GM19468 (cell line): ENCODE results near the gene REPIN1.

Experiments
- ATAC-seq: cut with Tn5 transposase; IDR thresholded peaks from one replicate; pipeline ENCODE4 v1.9.1; 2021; ENCODE audit warnings: mild to moderate bottlenecking, moderate library complexity, moderate number of reproducible peaks; ENCODE audit not compliant: unreplicated experiment; ENCODE audit errors: extremely low read depth

REPIN1 gene

DNA sequence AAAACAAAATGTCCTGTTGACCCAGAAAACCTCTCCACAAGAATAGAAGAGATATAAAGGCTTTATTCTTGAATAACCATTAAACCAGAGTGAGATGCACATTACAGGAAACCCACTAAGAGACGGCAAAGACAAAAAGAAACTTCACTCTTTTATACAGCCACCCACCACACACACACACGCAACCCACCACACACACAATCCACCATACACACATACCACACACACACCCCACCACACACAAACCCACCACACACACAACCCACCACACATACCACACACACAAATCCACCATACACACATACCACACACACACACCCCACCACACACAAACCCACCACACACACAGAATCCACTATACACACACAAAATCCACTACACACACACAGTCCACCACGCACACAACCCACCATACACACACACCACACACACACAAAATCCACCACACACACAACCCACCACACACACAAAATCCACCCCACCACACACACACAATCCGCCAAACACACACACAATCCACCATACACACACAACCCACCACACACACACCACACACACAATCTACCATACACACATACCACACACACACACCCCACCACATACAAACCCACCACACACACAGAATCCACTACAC is 9.5 kb upstream of the REPIN1 start:
- ATAC-seq, result no peak

DNA sequence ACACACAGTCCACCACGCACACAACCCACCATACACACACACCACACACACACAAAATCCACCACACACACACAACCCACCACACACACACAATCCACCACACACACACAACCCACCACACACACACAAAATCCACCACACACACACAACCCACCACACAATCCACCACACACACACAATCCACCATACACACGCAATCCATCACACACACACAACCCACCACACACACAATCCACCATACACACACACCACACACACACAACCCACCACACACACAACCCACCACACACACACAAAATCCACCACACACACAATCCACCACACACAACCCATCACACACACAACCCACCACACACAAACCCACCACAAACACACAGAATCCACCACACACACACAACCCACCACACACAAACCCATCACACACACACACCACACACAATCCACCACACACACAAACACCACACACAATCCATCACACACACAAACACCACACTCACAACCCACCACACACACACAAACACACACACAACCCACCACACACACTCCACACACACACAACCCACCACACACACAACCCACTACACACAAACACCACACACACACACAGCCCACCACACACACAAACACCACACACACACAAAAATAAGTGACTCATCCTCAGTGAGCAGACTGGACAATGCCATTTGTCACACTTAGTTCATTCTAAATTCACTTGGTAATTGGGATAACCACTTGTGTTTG is 8.8 kb upstream of the REPIN1 start:
- ATAC-seq, result no peak

DNA sequence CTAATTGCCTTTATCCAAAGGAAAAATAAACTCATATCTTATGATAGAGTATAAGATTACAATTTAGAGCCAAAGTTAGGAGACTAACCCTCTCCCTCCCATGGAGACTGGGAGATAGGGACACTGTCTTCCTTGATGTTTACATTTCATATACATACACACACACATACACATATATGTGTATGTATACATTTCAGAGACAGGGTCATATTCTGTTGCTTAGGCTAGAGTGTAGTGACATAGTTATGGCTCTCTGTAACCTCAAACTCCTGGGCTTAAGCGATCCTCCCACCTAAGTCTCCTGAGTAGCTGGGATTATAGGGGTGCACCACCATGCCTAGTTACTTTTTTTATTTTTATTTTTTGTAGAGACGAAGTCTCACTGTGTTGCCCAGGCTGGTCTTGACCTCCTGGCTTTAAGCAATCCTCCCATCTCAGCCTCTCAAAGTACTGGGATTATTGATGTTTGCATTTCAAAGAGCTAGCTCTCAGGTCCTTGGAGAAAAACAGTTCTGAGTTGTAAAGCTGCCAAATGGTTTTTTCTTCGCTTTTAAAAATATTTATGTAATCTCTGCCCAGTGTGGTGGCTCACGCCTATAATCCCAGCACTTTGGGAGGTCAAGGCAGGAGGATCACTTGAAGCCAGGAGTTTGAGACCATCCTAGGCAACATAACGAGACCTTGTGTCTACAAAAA is 8.1 kb upstream of the REPIN1 start:
- ATAC-seq, result no peak

DNA sequence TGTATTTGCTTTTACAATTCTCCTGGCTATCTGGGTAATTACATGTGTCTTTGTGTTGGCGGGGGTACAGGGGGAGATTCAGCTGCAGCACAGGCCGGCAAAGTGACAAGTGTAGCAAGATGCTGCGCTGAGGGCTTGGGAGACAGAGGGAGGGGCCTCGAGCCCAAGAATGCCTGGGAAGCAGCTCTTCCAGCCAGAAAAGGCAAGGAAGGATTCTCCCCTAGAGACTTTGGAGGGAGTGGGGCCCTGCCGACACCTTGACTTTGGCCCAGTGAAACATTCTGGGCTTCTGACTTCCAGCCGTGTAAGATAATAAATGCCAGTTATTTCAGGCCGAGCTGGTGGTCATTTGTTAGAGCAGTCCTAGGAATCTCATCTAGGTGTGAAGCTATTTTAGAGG is 7.2 kb upstream of the REPIN1 start:
- no peak for ATAC-seq

DNA sequence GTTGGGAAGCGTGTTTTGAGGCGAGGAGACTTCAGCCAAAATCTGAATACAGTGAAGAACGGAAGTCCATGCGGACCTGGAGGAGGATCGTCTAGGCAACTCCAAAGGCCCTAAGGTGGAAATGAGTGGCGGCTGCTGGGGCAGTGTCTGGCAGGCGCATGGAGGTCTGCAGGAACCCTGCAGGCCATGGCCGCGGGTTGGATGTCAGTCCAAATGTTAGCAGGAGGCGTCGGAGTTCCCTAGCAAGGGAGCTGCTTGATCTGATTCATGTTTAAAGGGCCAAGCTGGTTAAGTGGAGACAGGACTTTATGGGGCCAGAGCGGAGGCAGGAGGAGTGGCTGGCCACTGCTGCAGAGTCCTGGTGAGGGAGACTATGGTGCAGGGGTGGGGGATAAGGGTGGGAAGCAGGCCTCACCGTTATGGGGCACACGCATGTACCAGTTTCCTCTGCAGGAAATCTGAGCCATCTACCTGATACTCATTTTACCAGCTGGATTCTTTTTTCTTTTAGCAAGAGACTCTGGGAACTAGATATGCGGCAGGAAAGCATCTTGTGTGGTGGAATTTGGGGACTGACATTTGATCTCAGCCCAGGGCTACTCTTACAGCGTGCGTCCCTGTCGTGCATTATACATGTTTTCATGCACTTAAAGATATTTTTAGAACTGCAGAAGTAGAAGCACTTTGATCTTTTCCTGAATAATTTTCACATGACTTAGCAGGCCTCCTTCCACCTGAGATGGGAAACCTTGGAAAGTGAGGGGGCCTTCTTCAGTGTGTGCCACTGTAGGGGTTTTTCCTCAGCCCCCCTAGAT is 6.6 kb upstream of the REPIN1 start:
- ATAC-seq, result no peak

DNA sequence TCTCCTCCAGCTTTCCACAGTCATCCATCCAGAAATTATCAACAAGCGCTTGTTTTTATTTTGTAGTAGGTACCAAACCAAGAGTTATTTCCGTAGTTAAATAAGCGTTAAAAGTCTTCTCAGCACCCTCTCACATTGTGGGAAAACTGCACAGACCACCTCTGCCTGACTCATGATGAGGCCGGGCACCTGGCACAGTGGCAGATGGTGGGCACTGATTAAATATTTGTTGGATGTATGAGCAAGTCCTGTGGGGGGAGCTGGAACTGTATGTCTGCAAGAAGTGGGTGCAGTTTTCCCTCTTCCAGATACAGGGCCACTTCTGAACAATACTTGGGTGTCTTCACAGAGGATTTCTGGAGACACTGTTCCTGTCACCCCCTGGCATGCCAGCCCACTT is 5.3 kb upstream of the REPIN1 start:
- ATAC-seq, result no peak

DNA sequence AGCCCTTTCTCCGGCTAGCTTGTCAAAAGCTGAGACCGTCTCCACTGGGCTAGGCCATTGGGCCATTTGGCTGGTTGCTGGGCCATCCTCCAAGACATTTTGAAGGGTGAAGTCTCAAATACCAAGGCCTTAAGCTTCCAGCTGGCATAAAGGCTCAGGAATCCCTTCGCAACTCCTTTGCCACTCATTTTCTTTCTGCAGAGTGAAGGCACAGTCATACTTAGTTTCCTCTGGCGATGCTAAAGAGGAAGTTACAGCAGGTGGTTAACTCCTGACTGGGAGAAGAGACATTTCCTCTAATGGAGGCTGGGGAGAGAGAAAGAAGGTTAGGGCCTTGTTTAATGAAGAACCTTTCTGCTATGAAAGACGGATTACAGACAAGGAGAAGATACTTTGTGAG is 4.8 kb upstream of the REPIN1 start:
- ATAC-seq, result no peak

DNA sequence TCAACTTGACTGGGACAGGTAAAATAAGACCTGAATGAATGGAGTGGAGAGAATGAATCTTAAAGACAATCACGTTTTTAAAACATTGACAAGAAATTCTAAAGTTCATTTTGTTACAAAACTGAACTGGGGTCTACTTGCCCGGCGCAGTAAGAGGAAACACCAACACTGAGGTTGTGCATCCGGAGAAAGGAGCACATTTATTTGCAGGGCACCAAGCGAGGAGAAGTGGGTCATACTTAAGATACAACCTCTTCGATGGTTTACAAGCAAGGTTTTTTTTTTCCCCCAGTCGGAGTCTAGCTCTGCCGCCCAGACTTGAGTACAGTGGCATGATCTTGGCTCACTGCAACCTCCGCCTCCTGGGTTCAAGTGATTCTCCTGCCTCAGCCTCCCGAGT is 3.4 kb upstream of the REPIN1 start:
- no peak for ATAC-seq

DNA sequence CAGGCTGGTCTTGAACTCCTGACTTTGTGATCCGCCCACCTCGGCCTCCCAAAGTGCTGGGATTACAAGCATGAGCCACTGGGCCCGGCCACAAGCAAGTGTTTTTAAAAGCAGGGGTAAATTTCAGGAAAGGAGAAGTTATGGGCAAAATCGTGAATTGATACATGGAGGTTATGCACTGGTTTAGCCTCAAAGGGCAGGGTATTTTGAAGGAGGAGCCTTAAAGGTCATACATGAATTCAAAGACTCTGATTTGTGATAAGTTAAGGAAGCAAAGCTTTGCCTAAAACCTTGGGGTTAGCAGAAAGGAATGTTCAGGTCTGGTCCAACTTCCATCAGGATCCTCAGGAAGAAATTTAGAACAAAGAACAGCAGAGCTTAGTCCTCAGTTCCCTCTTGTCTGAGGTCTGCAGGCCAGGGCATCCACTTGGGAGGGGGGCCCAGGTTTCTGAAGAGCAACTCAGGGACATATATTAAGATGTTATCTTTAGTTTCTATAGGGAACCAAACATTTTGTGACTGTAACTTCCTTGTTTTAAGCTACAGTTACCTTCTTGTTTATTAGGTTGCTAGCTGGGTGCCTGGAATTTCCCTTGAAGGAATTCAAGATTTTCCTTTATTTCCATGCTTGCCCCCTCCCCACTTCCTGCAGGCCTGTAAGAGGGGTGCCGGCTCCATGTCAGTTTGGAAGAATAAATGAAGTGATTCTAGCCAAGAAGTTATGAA is 2.8 kb upstream of the REPIN1 start:
- no peak for ATAC-seq

DNA sequence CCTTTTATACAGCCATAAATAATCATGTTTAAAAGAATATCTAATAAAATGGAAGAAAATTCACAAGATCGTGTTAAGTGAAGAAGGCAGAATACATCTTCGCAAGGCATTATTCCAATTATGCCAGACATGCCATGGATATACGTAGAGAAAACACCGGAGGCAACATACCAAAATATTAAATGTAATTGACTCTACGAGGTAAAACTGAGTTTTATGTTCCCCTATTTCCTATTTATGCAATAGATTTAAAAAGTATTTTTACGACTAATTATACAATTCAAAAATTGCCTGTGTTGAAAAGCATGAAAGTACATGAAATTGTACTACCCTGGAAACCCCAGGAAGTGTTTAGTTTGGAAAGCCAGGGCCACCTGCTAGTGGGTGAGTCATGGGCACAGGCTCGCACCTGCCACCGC is 936 bp upstream of the REPIN1 start:
- ATAC-seq, result no peak

DNA sequence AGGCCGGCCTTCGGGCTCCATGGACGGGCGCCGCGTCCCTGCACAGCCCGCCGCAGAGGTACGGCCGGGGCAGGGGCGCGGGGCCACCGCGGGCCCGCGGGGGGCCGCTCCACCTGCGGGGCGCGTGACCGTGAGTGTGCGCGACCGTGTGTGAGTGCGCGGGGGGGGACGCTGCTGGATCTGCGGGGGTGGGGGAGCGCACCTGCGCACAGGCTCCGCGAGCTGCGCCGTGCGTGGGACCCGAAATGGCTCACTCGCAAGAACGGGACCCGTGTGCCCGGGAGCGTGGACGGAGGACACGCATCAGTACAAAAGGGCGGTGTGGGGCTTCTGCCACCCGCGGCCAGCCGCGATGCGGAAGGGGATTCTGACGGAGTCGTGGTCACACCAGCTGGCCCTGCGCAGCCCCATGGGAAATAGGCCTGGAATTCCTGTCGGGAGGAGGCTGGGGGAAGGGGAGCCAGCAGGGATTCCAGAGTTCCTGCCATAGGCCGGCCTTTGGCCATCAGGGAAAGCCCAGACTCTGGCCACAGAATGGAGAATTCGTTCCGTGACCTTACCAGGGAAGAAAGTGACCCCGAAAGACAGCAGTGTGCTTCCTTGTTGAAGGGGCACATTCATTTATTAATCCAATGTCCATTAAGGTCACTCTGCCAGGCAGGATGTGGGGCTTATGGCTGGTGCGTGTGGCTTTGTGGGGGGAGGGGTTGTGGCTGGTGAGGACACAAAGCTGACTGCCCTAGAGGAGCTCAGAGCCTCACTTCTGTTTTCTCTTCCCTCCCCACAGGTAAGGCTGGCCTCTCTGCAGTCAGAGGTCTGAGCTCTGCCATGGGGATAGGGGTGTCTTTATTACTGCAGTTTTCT is 494 bp downstream of the REPIN1 start:
- no peak for ATAC-seq

DNA sequence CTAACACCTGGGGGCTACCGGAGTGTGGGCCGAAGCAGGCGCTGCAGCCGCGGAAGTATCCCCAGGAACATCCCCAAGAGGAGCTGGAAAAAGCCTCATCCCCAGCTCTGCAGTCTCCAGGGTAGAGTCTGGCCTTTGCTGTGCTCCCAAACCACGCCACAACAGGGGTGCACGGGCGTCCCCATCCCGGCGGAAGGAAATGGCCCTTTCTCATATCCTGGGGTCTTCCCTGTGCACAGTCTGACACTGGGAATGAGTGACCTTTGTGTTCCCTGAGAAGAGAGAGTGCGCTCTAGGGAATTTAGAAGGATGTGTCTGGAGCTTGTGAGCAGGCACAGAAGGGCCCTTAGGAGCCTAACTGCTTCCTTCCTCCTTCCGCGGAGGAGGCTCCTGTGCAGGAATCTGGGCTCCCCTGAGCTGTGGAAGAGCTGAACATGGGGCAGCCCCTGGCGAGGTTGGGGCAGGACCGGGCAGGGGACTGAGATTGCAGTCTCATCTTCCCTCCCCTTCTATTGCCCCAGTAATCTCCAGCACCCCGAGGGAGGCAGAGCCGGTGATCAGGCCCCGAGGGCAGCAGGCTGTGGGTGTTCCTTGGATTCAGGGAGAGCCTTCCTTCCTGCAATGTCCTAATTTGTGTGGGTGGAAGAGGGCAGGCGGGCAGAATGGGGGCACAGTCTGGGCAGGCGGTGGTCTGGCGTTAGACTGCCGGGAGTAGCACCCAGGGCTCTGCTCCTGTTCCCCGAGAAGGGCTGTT is 1.3 kb downstream of the REPIN1 start:
- ATAC-seq, result no peak

DNA sequence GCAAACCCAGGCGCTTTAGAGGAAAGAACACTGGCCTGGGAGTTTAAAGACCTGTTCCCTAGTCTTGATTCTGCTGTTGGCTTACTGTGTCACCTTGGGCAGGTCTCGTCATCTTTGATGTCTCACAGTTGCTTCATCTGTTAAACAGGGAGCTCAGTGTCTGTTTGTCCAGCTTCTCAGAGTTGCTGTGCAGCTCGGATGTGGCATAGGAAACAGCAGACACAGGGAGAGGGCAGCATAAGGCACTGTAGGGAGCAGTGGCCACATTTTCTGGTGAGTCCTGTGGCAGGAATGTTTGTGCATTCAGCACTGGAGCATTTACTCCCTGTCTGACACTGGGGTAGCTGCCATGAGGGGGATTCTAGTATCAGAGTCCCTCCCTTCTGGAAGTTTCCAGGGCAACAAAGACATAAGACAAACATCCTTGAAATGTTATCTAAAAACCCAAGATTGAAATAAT is 2.0 kb downstream of the REPIN1 start:
- no peak for ATAC-seq

DNA sequence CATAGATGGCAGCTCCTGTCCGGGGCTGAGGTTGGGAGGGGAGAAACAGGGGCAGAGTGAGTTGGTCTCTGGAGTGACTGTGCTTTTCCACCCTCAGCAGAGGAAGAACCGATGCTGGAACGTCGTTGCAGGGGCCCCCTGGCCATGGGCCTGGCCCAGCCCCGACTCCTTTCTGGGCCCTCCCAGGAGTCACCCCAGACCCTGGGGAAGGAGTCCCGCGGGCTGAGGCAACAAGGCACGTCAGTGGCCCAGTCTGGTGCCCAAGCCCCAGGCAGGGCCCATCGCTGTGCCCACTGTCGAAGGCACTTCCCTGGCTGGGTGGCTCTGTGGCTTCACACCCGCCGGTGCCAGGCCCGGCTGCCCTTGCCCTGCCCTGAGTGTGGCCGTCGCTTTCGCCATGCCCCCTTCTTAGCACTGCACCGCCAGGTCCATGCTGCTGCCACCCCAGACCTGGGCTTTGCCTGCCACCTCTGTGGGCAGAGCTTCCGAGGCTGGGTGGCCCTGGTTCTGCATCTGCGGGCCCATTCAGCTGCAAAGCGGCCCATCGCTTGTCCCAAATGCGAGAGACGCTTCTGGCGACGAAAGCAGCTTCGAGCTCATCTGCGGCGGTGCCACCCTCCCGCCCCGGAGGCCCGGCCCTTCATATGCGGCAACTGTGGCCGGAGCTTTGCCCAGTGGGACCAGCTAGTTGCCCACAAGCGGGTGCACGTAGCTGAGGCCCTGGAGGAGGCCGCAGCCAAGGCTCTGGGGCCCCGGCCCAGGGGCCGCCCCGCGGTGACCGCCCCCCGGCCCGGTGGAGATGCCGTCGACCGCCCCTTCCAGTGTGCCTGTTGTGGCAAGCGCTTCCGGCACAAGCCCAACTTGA is 2.7 kb downstream of the REPIN1 start:
- ATAC-seq, result no peak

DNA sequence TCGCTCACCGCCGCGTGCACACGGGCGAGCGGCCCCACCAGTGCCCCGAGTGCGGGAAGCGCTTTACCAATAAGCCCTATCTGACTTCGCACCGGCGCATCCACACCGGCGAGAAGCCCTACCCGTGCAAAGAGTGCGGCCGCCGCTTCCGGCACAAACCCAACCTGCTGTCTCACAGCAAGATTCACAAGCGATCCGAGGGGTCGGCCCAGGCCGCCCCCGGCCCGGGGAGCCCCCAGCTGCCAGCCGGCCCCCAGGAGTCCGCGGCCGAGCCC is 3.3 kb downstream of the REPIN1 start:
- ATAC-seq, result no peak

DNA sequence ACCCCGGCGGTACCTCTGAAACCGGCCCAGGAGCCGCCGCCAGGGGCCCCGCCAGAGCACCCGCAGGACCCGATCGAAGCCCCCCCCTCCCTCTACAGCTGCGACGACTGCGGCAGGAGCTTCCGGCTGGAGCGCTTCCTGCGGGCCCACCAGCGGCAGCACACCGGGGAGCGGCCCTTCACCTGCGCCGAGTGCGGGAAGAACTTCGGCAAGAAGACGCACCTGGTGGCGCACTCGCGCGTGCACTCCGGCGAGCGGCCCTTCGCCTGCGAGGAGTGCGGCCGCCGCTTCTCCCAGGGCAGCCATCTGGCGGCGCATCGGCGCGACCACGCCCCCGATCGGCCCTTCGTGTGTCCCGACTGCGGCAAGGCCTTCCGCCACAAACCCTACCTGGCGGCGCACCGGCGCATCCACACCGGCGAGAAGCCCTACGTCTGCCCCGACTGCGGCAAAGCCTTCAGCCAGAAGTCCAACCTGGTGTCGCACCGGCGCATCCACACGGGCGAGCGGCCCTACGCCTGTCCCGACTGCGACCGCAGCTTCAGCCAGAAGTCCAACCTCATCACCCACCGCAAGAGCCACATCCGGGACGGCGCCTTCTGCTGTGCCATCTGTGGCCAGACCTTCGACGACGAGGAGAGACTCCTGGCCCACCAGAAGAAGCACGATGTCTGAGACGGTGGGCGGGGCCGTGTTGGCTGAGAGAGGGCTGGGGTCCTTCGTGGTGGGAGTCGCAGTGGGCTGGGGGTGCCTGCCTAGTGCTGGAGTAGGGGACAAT is 3.8 kb downstream of the REPIN1 start:
- no peak for ATAC-seq
